C4-2B (cell line): ENCODE data around the gene MOBP.

Experiments
- CTCF ChIP-seq: fragments of 450-650 bp; conservative IDR thresholded peaks from 2 replicates; pipeline ENCODE4 v1.5.1; 2017; ENCODE audit warnings: mild to moderate bottlenecking
- ZFX ChIP-seq: fragments of 450-650 bp; IDR thresholded peaks from 2 replicates; pipeline ENCODE4 v1.6.1; 2017

DNA sequence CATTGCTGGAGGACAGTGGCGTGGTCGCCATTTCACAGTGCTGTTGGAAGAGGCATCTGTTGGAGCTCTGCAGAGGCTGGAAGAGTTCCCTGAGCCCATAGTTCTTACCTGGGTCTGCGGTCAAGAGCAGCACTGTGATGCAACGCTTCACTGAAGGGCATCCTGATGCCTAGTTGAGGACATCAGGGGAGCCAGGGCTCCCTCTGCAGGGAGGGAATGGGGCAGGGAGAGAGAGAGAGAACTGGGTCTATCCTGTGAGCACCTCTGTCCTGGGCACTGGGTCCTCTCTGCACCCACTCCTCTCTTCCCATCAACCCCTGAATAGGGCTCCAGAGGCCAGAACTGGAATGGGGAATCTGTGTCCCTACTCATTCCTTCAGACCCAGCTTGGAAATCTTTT is 23.9 kb upstream of the MOBP start:
- TF ChIP-seq CTCF (no peak; the same call in none of the 2 replicates), ZFX (no peak)
